Mucosa of stomach (tissue), 1 donor: ENCODE results near the gene PDK3.

Source experiments
- H3K27me3 ChIP-seq: one replicate; pipeline ENCODE4 v1.7.0; 2013; ENCODE audit warnings: mild to moderate bottlenecking, low read length; ENCODE audit not compliant: control insufficient read depth, insufficient read depth
- H3K36me3 ChIP-seq: one replicate; pipeline ENCODE4 v1.7.0; 2013; ENCODE audit warnings: low read length; ENCODE audit not compliant: control insufficient read depth, insufficient read depth
- H3K4me1 ChIP-seq: one replicate; pipeline ENCODE4 v1.7.0; 2013; ENCODE audit warnings: mild to moderate bottlenecking, low read length; ENCODE audit not compliant: control insufficient read depth, insufficient read depth
- H3K4me3 ChIP-seq: one replicate; pipeline ENCODE4 v1.7.0; 2013; ENCODE audit warnings: low read length
- H3K9ac ChIP-seq: one replicate; pipeline ENCODE4 v1.7.0; 2013; ENCODE audit warnings: mild to moderate bottlenecking, low read length, moderate library complexity
- H3K9me3 ChIP-seq: one replicate; pipeline ENCODE4 v1.7.0; 2013; ENCODE audit warnings: mild to moderate bottlenecking, low read length, moderate library complexity; ENCODE audit not compliant: control insufficient read depth
- donor health status: Pancreatic carcinoma.

The PDK3 gene

DNA sequence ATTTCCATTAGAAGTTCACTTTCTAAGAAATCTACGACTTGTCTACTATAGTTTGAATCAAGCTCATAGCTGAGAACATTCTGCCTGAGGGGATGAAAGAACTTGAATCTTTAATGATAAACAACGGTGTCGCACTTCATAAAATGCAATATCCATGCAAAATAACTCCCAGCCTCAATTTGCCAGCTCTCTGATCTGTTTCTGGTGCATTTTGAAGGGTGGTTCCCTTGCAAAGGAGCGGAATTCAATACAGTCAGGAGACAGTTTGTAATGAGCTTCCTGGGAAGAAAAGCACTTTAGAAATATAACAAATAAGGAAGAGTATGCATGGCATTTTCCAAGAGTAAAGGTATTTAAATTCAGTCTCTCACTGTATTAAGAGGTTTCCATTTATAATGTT, 102.1 kb downstream of the PDK3 start:
- Histone ChIP-seq H3K9ac (no peak overlapping the region), H3K9me3 (no peaks in the 10 kb centered on the region), H3K4me1 (no peaks in the 10 kb centered on the region), H3K4me3 (no peak overlapping the region), H3K27me3 (no peaks in the 10 kb centered on the region), H3K36me3 (no peaks in the 10 kb centered on the region)

DNA sequence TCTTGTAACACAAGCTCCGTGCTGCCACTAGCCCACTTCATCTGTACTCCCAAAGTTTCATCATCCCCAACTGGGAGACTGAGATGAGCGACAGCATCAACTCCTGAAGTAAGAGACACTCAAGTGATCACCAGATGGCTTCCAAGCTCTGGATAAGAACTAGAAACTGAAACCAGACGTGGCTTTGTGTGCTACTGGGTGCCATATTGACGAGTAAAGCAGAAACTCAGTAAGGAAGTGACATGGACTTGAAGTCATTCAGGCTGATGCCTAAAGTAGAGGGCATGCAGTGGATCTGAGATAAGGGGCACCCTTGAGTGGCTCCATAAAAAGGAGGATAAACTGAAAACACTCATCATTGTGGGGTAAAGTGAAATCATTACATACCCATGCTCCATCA, 109.7 kb downstream of the PDK3 start:
- H3K9me3 ChIP-seq: no peaks in the 10 kb centered on the region
- no peaks in the 10 kb centered on the region for H3K27me3 ChIP-seq
- H3K36me3 ChIP-seq: no peaks in the 10 kb centered on the region
- no peak overlapping the region for H3K4me3 ChIP-seq
- H3K4me1 ChIP-seq: no peaks in the 10 kb centered on the region
- H3K9ac ChIP-seq: no peak overlapping the region

DNA sequence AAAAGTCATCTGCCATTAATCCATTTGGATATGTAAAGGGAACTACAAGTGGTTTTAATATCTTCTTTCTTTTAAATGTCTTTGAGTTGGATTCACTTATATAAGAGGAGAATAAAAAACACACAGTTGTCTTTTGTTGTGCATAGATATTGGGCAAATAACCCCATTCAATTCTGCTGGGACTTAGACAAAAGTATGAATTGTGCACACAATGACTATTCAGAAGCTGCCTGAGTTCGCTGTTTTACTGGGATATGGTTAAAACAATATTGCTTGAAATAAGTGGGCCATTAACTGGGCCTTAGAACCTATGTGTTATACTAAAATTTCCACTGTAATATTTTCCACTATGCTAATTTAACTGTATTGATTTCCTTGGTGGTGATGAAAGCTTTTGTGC, 110.4 kb downstream of the PDK3 start:
- Histone ChIP-seq H3K9ac (no peak overlapping the region), H3K27me3 (no peaks in the 10 kb centered on the region), H3K4me1 (no peaks in the 10 kb centered on the region), H3K4me3 (no peak overlapping the region), H3K36me3 (no peaks in the 10 kb centered on the region), H3K9me3 (no peaks in the 10 kb centered on the region)

DNA sequence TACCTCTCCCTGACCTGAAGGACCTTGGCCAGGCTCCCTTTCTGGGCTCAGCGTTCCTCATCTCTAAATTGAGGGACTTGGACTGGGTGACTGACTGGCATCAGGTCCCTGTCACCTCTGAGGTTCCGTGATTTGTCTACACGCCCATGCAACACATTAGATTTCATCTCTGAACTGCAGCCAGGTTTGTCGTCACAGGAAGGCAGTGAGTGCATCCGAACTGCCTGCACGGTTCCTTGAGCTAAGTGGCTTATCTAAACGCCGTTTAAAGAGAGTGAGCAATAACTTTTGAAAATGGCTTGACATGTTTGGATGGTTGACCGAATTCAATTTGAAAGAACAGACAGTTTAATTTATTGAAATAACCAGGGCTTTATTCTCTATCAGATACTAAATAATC, 112.0 kb downstream of the PDK3 start:
- H3K27me3 ChIP-seq: no peaks in the 10 kb centered on the region
- H3K9me3 ChIP-seq: no peaks in the 10 kb centered on the region
- H3K36me3 ChIP-seq: no peaks in the 10 kb centered on the region
- H3K4me1 ChIP-seq: no peaks in the 10 kb centered on the region
- H3K9ac ChIP-seq: no peak overlapping the region
- H3K4me3 ChIP-seq: no peak overlapping the region
